H1 (cell line): Measurements from ENCODE around the gene XPNPEP3. TPM values are rescaled to one million over a fixed set of nuclear protein-coding genes. Genes with fewer than 3 reads are reported as not detected.

Experiments used
- CTCF ChIA-PET: fragments of 300-600 bp; sonication (Branson Sonifier 250); formaldehyde crosslinking; loops from one replicate; lab custom pipeline; 2021; ENCODE audit not compliant: partially characterized antibody; lab: Charles Lee
- POLR2A ChIA-PET: fragments of 300-600 bp; sonication (Branson Sonifier 250); formaldehyde crosslinking; loops from one replicate; lab custom pipeline; 2021; ENCODE audit warnings: inconsistent platforms; ENCODE audit not compliant: partially characterized antibody; lab: Charles Lee
- DNase-seq, 2 experiments: peaks; one replicate each; pipeline versions ENCODE4 v3.0.0 to v3.0.0-alpha.2; 2010 to 2022; ENCODE audit warnings: low spot score in 2 of 2, low read depth in 1 of 2, mixed read lengths in 1 of 2
- FAIRE-seq: peaks from 2 replicates; lab custom pipeline; 2011; peaks lifted over from hg19 to GRCh38; lab: Jason Lieb, UNC
- H2AFZ ChIP-seq: 2 replicates; pipeline ENCODE4 v1.8.1; 2012; ENCODE audit warnings: low read length, inconsistent platforms
- H2AK5ac ChIP-seq: 2 replicates; pipeline ENCODE4 v1.6.1; 2013; ENCODE audit warnings: low read depth, low read length
- H2BK120ac ChIP-seq: replicated peaks from 2 replicates; pipeline ENCODE3; 2013; ENCODE audit warnings: low read depth, low read length, inconsistent platforms
- H2BK12ac ChIP-seq: 2 replicates; pipeline ENCODE4 v1.6.1; 2013; ENCODE audit warnings: low read depth, low read length
- H2BK15ac ChIP-seq: 2 replicates; pipeline ENCODE4 v1.6.1; 2013; ENCODE audit warnings: low read length
- H2BK20ac ChIP-seq: 2 replicates; pipeline ENCODE4 v1.6.1; 2013; ENCODE audit warnings: low read length
- H2BK5ac ChIP-seq: 2 replicates; pipeline ENCODE4 v1.6.1; 2013; ENCODE audit warnings: low read depth, low read length
- H3K14ac ChIP-seq: 2 replicates; pipeline ENCODE4 v1.6.1; 2013; ENCODE audit warnings: inconsistent platforms; ENCODE audit not compliant: insufficient read length
- H3K18ac ChIP-seq: 2 replicates; pipeline ENCODE4 v1.6.1; 2013; ENCODE audit warnings: low read length; ENCODE audit errors: extremely low read depth
- H3K23ac ChIP-seq: 2 replicates; pipeline ENCODE4 v1.6.1; 2013; ENCODE audit warnings: inconsistent platforms; ENCODE audit not compliant: insufficient read length
- H3K23me2 ChIP-seq: 2 replicates; pipeline ENCODE4 v1.6.1; 2013; ENCODE audit warnings: low read depth, low read length
- H3K27ac ChIP-seq: 2 replicates; pipeline ENCODE4 v1.6.1; 2011; ENCODE audit warnings: low read depth, low read length, inconsistent platforms
- H3K27me3 ChIP-seq, 4 experiments: replicated peaks in 1 of 4; 1 replicate in 1 of 4; 2 replicates in 3 of 4; pipeline versions ENCODE4 v1.6.1 to v1.8.1; 2011 to 2013; ENCODE audit warnings: low read length in 3 of 4, mild to moderate bottlenecking in 3 of 4, inconsistent platforms in 2 of 4, mixed read lengths in 2 of 4, moderate library complexity in 1 of 4; ENCODE audit not compliant: control insufficient read depth in 3 of 4, insufficient read depth in 3 of 4; ENCODE audit errors: extremely low read depth in 1 of 4
- H3K36me3 ChIP-seq, 4 experiments: 2 replicates each; pipeline versions ENCODE4 v1.6.1 to v1.8.1; 2011 to 2013; ENCODE audit warnings: mild to moderate bottlenecking in 4 of 4, low read length in 3 of 4, moderate library complexity in 2 of 4, control low read depth in 1 of 4, inconsistent platforms in 1 of 4; ENCODE audit not compliant: insufficient read depth in 4 of 4, control insufficient read depth in 2 of 4
- H3K4ac ChIP-seq: replicated peaks from 2 replicates; pipeline ENCODE3; 2013; ENCODE audit warnings: low read length, low read depth, mixed read lengths, inconsistent platforms; ENCODE audit not compliant: insufficient read length
- H3K4me1 ChIP-seq, 4 experiments: replicated peaks in 1 of 4; 1 replicate in 1 of 4; 2 replicates in 3 of 4; pipeline versions ENCODE4 v1.6.1 to v1.8.1; 2011 to 2013; ENCODE audit warnings: low read length in 3 of 4, inconsistent platforms in 2 of 4, mixed read lengths in 1 of 4; ENCODE audit not compliant: insufficient read depth in 4 of 4, control insufficient read depth in 3 of 4
- H3K4me2 ChIP-seq, 2 experiments: 2 replicates each; pipeline versions ENCODE4 v1.6.1 to v1.8.1; 2011 to 2013; ENCODE audit warnings: low read depth in 2 of 2, low read length in 2 of 2, control low read depth in 1 of 2, inconsistent platforms in 1 of 2, mild to moderate bottlenecking in 1 of 2; ENCODE audit not compliant: insufficient read depth in 1 of 2
- H3K4me3 ChIP-seq, 4 experiments: fragments of 200-600, 300-600 bp in 1 of 4; sonication (generic), shearing (Covaris generic), sonication (Bioruptor Twin) in 1 of 4; 2 replicates each; pipeline versions ENCODE4 v1.5.1 to v1.8.1; 2011 to 2016; ENCODE audit warnings: low read length in 4 of 4, low read depth in 3 of 4, control low read depth in 2 of 4, inconsistent platforms in 2 of 4, mild to moderate bottlenecking in 2 of 4, mixed read lengths in 1 of 4, moderate library complexity in 1 of 4; ENCODE audit not compliant: insufficient read depth in 2 of 4; ENCODE audit errors: extremely low read depth in 1 of 4
- H3K56ac ChIP-seq: replicated peaks from 2 replicates; pipeline ENCODE3; 2013; ENCODE audit warnings: low read depth, mild to moderate bottlenecking, mixed read lengths, low read length, inconsistent platforms; ENCODE audit not compliant: insufficient read length
- H3K79me1 ChIP-seq: 2 replicates; pipeline ENCODE4 v1.6.1; 2013; ENCODE audit warnings: low read depth, low read length, control low read depth
- H3K79me2 ChIP-seq, 2 experiments: 2 replicates each; pipeline versions ENCODE4 v1.6.1 to v1.8.1; 2012 to 2013; ENCODE audit warnings: low read length in 2 of 2, mild to moderate bottlenecking in 2 of 2, inconsistent platforms in 1 of 2; ENCODE audit not compliant: insufficient read depth in 2 of 2, control insufficient read depth in 1 of 2
- H3K9ac ChIP-seq, 4 experiments: replicated peaks in 1 of 4; 1 replicate in 1 of 4; 2 replicates in 3 of 4; pipeline versions ENCODE4 v1.6.1 to v1.8.1; 2011 to 2013; ENCODE audit warnings: low read depth in 3 of 4, low read length in 3 of 4, control low read depth in 2 of 4, mild to moderate bottlenecking in 2 of 4, moderate library complexity in 2 of 4, inconsistent platforms in 1 of 4; ENCODE audit errors: extremely low read depth in 1 of 4
- H3K9me3 ChIP-seq, 2 experiments: 2 replicates each; pipeline versions ENCODE4 v1.6.1 to v1.8.1; 2012 to 2013; ENCODE audit warnings: mild to moderate bottlenecking in 2 of 2, moderate library complexity in 2 of 2, control low read depth in 1 of 2, inconsistent platforms in 1 of 2, low read depth in 1 of 2, low read length in 1 of 2, mixed read lengths in 1 of 2; ENCODE audit not compliant: insufficient read depth in 2 of 2
- H4K20me1 ChIP-seq, 2 experiments: replicated peaks in 1 of 2; 2 replicates each; pipeline versions ENCODE3 to v1.8.1; 2011 to 2013; ENCODE audit warnings: inconsistent platforms in 2 of 2, low read length in 2 of 2, mild to moderate bottlenecking in 1 of 2; ENCODE audit not compliant: insufficient read depth in 2 of 2, control insufficient read depth in 1 of 2
- H4K5ac ChIP-seq: 2 replicates; pipeline ENCODE4 v1.6.1; 2013; ENCODE audit warnings: low read length, low read depth, mixed read lengths, inconsistent platforms; ENCODE audit not compliant: insufficient read length
- H4K8ac ChIP-seq: 2 replicates; pipeline ENCODE4 v1.8.0; 2013; ENCODE audit warnings: mild to moderate bottlenecking, moderate library complexity, low read length, inconsistent platforms; ENCODE audit not compliant: insufficient read depth; ENCODE audit errors: extremely low read depth
- H4K91ac ChIP-seq: replicated peaks from 2 replicates; pipeline ENCODE3; 2013; ENCODE audit warnings: low read length, mixed read lengths, inconsistent platforms; ENCODE audit not compliant: insufficient read length
- ATF3 ChIP-seq: IDR thresholded peaks from 2 replicates; pipeline ENCODE4 v1.6.1; 2011; ENCODE audit warnings: low read depth, mild to moderate bottlenecking, low read length; ENCODE audit not compliant: insufficient read depth
- BACH1 ChIP-seq: IDR thresholded peaks from 2 replicates; pipeline ENCODE4 v1.6.1; 2012; ENCODE audit warnings: low read length, improper control_type of control experiment
- EZH2 ChIP-seq: fragments of 200-600 bp; sonication (generic); IDR thresholded peaks from 2 replicates; pipeline ENCODE4 v1.7.1; 2012; ENCODE audit warnings: low read depth, mild to moderate bottlenecking, moderate library complexity, low read length, inconsistent platforms; ENCODE audit not compliant: severe bottlenecking
- GABPA ChIP-seq: IDR thresholded peaks from 2 replicates; pipeline ENCODE4 v1.6.1; 2011; ENCODE audit warnings: mild to moderate bottlenecking, low read length, moderate library complexity, borderline replicate concordance; ENCODE audit not compliant: insufficient read depth
- JUN ChIP-seq: IDR thresholded peaks from 2 replicates; pipeline ENCODE4 v1.6.1; 2011; ENCODE audit warnings: low read depth, mild to moderate bottlenecking, improper control_type of control experiment, low read length
- KDM4A ChIP-seq: IDR thresholded peaks from one replicate; pipeline ENCODE4 v1.7.1; 2012; ENCODE audit warnings: low read depth, mild to moderate bottlenecking, moderate library complexity, low read length, inconsistent platforms; ENCODE audit not compliant: severe bottlenecking
- SP4 ChIP-seq: IDR thresholded peaks from 2 replicates; pipeline ENCODE4 v1.6.1; 2012; ENCODE audit warnings: low read length, inconsistent platforms
- TAF1 ChIP-seq: IDR thresholded peaks from 2 replicates; pipeline ENCODE4 v1.6.1; 2011; ENCODE audit warnings: mild to moderate bottlenecking, low read depth, low read length
- YY1 ChIP-seq: IDR thresholded peaks from 2 replicates; pipeline ENCODE4 v1.6.1; 2011; ENCODE audit warnings: low read depth, mild to moderate bottlenecking, low read length
- WGBS, 2 experiments: shearing (Covaris generic) in 1 of 2; methylation state at CpG; one replicate each; pipeline versions ENCODE4 v1.1.6 to v1.1.7; 2013 to 2015; ENCODE audit warnings: low lambda C conversion rate in 2 of 2, mixed read lengths in 2 of 2, inconsistent platforms in 1 of 2, low coverage in 1 of 2, missing lambda C conversion rate in 1 of 2; ENCODE audit not compliant: insufficient replicate concordance in 2 of 2, insufficient coverage in 1 of 2, insufficient read length in 1 of 2; ENCODE audit errors: extremely low coverage in 1 of 2, missing lambda C conversion rate in 1 of 2; 5-methylcytosine and 5-hydroxymethylcytosine counted together
- polyA plus RNA-seq, 7 experiments: library from polyadenylated mRNA; depleted of rRNA in 3 of 7; stranded (reverse) in 5 of 7; unstranded in 2 of 7; fragments of >200 nt in 5 of 7; fragments of 200-250 nt in 2 of 7; gene quantifications; 1 replicate in 5 of 7; 2 replicates in 1 of 7; 4 replicates in 1 of 7; pipeline versions ENCODE4 v1.2.1 to v1.2.3, GENCODE V29; 2011 to 2013; ENCODE audit warnings: missing spikeins in 2 of 7, mixed read lengths in 2 of 7
- total RNA-seq: library from RNA; stranded (reverse); fragmentation: NEBNext Ultra II Directional; extraction: Animal tissue kit (Norgen Biotek cat#: 25700); gene quantifications from 2 replicates; pipeline ENCODE4 v1.2.1, GENCODE V29; 2021
- TF ChIP-seq, protein P1 (sequence below): IDR thresholded peaks from 2 replicates; pipeline ENCODE4 v1.6.1; 2012; ENCODE audit warnings: inconsistent platforms

Gene XPNPEP3
- total and polyA plus RNA-seq, 2 of the 8 experiments (the other 6 are each of a cell fraction or from before 2014, with no cell fraction given): 25.8 to 29.2 TPM

GRCh38 chr22:40818747-40819598 lies 38.0 kb upstream of the XPNPEP3 start, which contains the start of gene SLC25A17:
Gene SLC25A17, minus strand, starts transcription at chr22:40819346. Its CDS starts 98 bp downstream, at chr22:40819248.
- peak within 1 kb of the TSS; percentile 71 to 77 for H3K4me2 ChIP-seq
- H3K36me3 ChIP-seq: peaks cover 0 to 17% (median 8%) of the 10 kb centered on the region in 4 experiments; a peak in 3 of 8 replicates
- H2BK12ac ChIP-seq: 0 out of 2 replicates have a peak within 1 kb of the TSS, but pooled peaks have one; percentile 12
- H3K4me1 ChIP-seq: peaks cover 0 to 1% (median 0%) of the 10 kb centered on the region in 4 experiments; a peak in 3 of 7 replicates
- POLR2A ChIA-PET: interaction anchor here (1.0 to 2.8 kb wide), 5 partner anchors 9 to 135 kb away, joined by 3 to 9 read pairs (median 4); partner anchors contain the start of genes ST13 and XPNPEP3
- peak within 1 kb of the TSS; percentile 63 for H3K27ac ChIP-seq
- peak within 1 kb of the TSS; percentile 65 for H4K5ac ChIP-seq
- peak within 1 kb of the TSS; percentile 81 for H4K8ac ChIP-seq
- no peak within 1 kb of the TSS for H2BK15ac ChIP-seq
- FAIRE-seq (no peak), DNase-seq (peak; percentile 69 to 89)
- H3K23me2 ChIP-seq: peaks cover 2% of the 10 kb centered on the region; the same call in 1 of the 2 replicates
- H3K79me2 ChIP-seq: peaks cover 5 to 41% of the 10 kb centered on the region in 2 experiments; a peak in 3 of 4 replicates
- H3K4me3 ChIP-seq: peak within 1 kb of the TSS; percentile 72 to 98 (median 94)
- peak within 1 kb of the TSS; percentile 70 for H4K91ac ChIP-seq
- H3K27me3 ChIP-seq: no peaks in the 10 kb centered on the region
- 2% methylated on average over 40 of the region's 61 CpGs; no CpG with 5 or more reads in 1 of the 2 experiments for WGBS, 2 experiments
- H3K9ac ChIP-seq: peak within 1 kb of the TSS; percentile 58 to 72 (median 64)
- H3K79me1 ChIP-seq: peaks cover 9% of the 10 kb centered on the region
- H3K4ac ChIP-seq: peak within 1 kb of the TSS; percentile 92
- peak within 1 kb of the TSS; percentile 75 for H2AFZ ChIP-seq
- H3K9me3 ChIP-seq: no peaks in the 10 kb centered on the region
- H2AK5ac ChIP-seq: no peak within 1 kb of the TSS
- peak within 1 kb of the TSS; percentile 73 for H2BK5ac ChIP-seq
- no peaks in the 10 kb centered on the region for H4K20me1 ChIP-seq
- peak within 1 kb of the TSS; percentile 59 for H3K56ac ChIP-seq
- H2BK20ac ChIP-seq: no peak within 1 kb of the TSS
- CTCF ChIA-PET: interaction anchor here (0.6 to 1.1 kb wide), 3 partner anchors 10 to 105 kb away, joined by 3 read pairs; no protein-coding TSS in a partner anchor
- no peak within 1 kb of the TSS for H3K23ac ChIP-seq
- H2BK120ac ChIP-seq: no peak within 1 kb of the TSS
- H3K14ac ChIP-seq: no peak within 1 kb of the TSS
- H3K18ac ChIP-seq: peak within 1 kb of the TSS; percentile 82; the same call in 1 of the 2 replicates
- TF ChIP-seq ATF3 (no peak), BACH1 (no peak), SP4 (0 out of 2 replicates have a peak, but pooled peaks have one; percentile 4), TAF1 (peak; percentile 63; the same call in 1 of the 2 replicates), GABPA (peak; percentile 73; the same call in 1 of the 2 replicates), JUN (no peak), YY1 (0 out of 2 replicates have a peak, but pooled peaks have one; percentile 33), KDM4A (peak; percentile 90), EZH2 (no peak)
- TF ChIP-seq, protein P1, sequence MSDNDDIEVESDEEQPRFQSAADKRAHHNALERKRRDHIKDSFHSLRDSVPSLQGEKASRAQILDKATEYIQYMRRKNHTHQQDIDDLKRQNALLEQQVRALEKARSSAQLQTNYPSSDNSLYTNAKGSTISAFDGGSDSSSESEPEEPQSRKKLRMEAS: peak; percentile 87
